CD14-positive monocyte (primary cell): ENCODE results near the gene LIMCH1. TPM values are rescaled to one million over a fixed set of nuclear protein-coding genes. Genes with fewer than 3 reads are reported as not detected.

Experiments used
- DNase-seq, 3 donors: peaks; one replicate each; pipeline ENCODE4 v3.0.0-alpha.2; 2011 to 2022
- H2AFZ ChIP-seq: 2 replicates; pipeline ENCODE4 v1.6.0; 2012; ENCODE audit warnings: mild to moderate bottlenecking, low read depth, low read length, inconsistent platforms; ENCODE audit not compliant: insufficient read depth, poor library complexity, severe bottlenecking
- H3K27ac ChIP-seq, 2 donors: 1 replicate in 1 of 2; 2 replicates in 1 of 2; pipeline ENCODE4 v1.5.1; 2012 to 2013; ENCODE audit warnings: low read length in 2 of 2, control low read depth in 1 of 2, inconsistent platforms in 1 of 2, low read depth in 1 of 2, mild to moderate bottlenecking in 1 of 2
- H3K27me3 ChIP-seq, 2 donors: one replicate each; pipeline versions ENCODE4 v1.6.0 to v1.6.1; 2011 to 2013; ENCODE audit warnings: low read length in 2 of 2; ENCODE audit not compliant: control insufficient read depth in 2 of 2, insufficient read depth in 2 of 2
- H3K36me3 ChIP-seq, 2 donors: replicated peaks in 1 of 2; 1 replicate in 1 of 2; 2 replicates in 1 of 2; pipeline versions ENCODE4 v1.5.1 to v1.6.1; 2012 to 2013; ENCODE audit warnings: low read length in 2 of 2, control low read depth in 1 of 2, inconsistent platforms in 1 of 2, mild to moderate bottlenecking in 1 of 2; ENCODE audit not compliant: insufficient read depth in 2 of 2, control insufficient read depth in 1 of 2
- H3K4me1 ChIP-seq, 2 donors: 1 replicate in 1 of 2; 2 replicates in 1 of 2; pipeline versions ENCODE4 v1.5.1 to v1.6.1; 2012 to 2013; ENCODE audit warnings: low read length in 2 of 2, control low read depth in 1 of 2, inconsistent platforms in 1 of 2, mild to moderate bottlenecking in 1 of 2, moderate library complexity in 1 of 2; ENCODE audit not compliant: insufficient read depth in 2 of 2, control insufficient read depth in 1 of 2
- H3K4me2 ChIP-seq: replicated peaks from 2 replicates; pipeline ENCODE3; 2012; ENCODE audit warnings: low read length, moderate library complexity, mild to moderate bottlenecking; ENCODE audit not compliant: poor library complexity, severe bottlenecking; ENCODE audit errors: extremely low read depth
- H3K4me3 ChIP-seq, 3 experiments: fragments of 200-600 bp in 1 of 3; sonication (generic) in 1 of 3; replicated peaks in 1 of 3; 1 replicate in 2 of 3; 2 replicates in 1 of 3; pipeline ENCODE4 v1.5.1; 2011 to 2013; ENCODE audit warnings: low read length in 3 of 3, mild to moderate bottlenecking in 3 of 3, control low read depth in 2 of 3, low read depth in 2 of 3, inconsistent platforms in 1 of 3, moderate library complexity in 1 of 3
- H3K79me2 ChIP-seq: 2 replicates; pipeline ENCODE4 v1.6.0; 2012; ENCODE audit warnings: mild to moderate bottlenecking, control low read depth, inconsistent platforms, low read length, moderate library complexity; ENCODE audit not compliant: insufficient read depth
- H3K9ac ChIP-seq: 2 replicates; pipeline ENCODE4 v1.6.0; 2017; ENCODE audit warnings: low read length, mild to moderate bottlenecking; ENCODE audit not compliant: insufficient read depth, poor library complexity, severe bottlenecking
- H3K9me3 ChIP-seq, 2 donors: replicated peaks in 1 of 2; 1 replicate in 1 of 2; 2 replicates in 1 of 2; pipeline versions ENCODE4 v1.5.1 to v1.6.1; 2012 to 2013; ENCODE audit warnings: low read length in 2 of 2, control low read depth in 1 of 2; ENCODE audit not compliant: control insufficient read depth in 1 of 2, insufficient read depth in 1 of 2
- H4K20me1 ChIP-seq: 2 replicates; pipeline ENCODE4 v1.6.0; 2012; ENCODE audit warnings: mild to moderate bottlenecking, low read length, control low read depth, moderate library complexity; ENCODE audit not compliant: insufficient read depth
- H3K27ac Mint-ChIP-seq, 7 donors: one replicate each; pipeline ENCODE4 v1.8.0; 2020; ENCODE audit warnings: mild to moderate bottlenecking in 7 of 7, mixed read lengths in 7 of 7, moderate library complexity in 6 of 7, inconsistent platforms in 2 of 7
- H3K27me3 Mint-ChIP-seq, 3 donors: one replicate each; pipeline ENCODE4 v1.8.0; 2021 to 2022; ENCODE audit warnings: low read depth in 3 of 3, mild to moderate bottlenecking in 3 of 3, mixed read lengths in 3 of 3, moderate library complexity in 3 of 3, inconsistent platforms in 1 of 3
- H3K36me3 Mint-ChIP-seq, 2 donors: one replicate each; pipeline ENCODE4 v1.8.0; 2020; ENCODE audit warnings: mixed read lengths in 2 of 2, inconsistent platforms in 1 of 2, mild to moderate bottlenecking in 1 of 2
- H3K4me1 Mint-ChIP-seq: one replicate; pipeline ENCODE4 v1.8.0; 2020; ENCODE audit warnings: mild to moderate bottlenecking, mixed read lengths
- H3K4me3 Mint-ChIP-seq, 2 donors: one replicate each; pipeline ENCODE4 v1.8.0; 2020; ENCODE audit warnings: mild to moderate bottlenecking in 2 of 2, mixed read lengths in 2 of 2, moderate library complexity in 1 of 2
- H3K9me3 Mint-ChIP-seq, 7 donors: one replicate each; pipeline ENCODE4 v1.8.0; 2020 to 2022; ENCODE audit warnings: mixed read lengths in 7 of 7, mild to moderate bottlenecking in 6 of 7, moderate library complexity in 6 of 7, inconsistent platforms in 2 of 7
- WGBS: methylation state at CpG from one replicate; pipeline ENCODE4 v1.1.5; 2013; ENCODE audit warnings: missing lambda C conversion rate; ENCODE audit not compliant: insufficient coverage; 5-methylcytosine and 5-hydroxymethylcytosine counted together
- intact Hi-C, 2 donors: fragments of 100-400 bp; cut with micrococcal nuclease; formaldehyde crosslinking; loops; one replicate each; pipeline versions ENCODE4 v1.15.0 to v1.15.1; 2023
- polyA plus RNA-seq, 3 donors: library from polyadenylated mRNA; depleted of rRNA in 1 of 3; unstranded in 2 of 3; stranded (reverse) in 1 of 3; fragments of 300-500 nt in 2 of 3; fragments of >200 nt in 1 of 3; fragmentation: Illumina TruSeq in 2 of 3; gene quantifications; 1 replicate in 2 of 3; 2 replicates in 1 of 3; pipeline ENCODE4 v1.2.3, GENCODE V29; 2012 to 2021
- TF ChIP-seq, protein P1 (sequence below): fragments of 200-600 bp; IDR thresholded peaks from one replicate; pipeline ENCODE4 v1.8.0; 2022; ENCODE audit warnings: antibody characterized with exemption, mild to moderate bottlenecking

LIMCH1 gene
- polyA plus RNA-seq, 3 donors, result 0.25 to 0.64 (median 0.32) TPM

DNA sequence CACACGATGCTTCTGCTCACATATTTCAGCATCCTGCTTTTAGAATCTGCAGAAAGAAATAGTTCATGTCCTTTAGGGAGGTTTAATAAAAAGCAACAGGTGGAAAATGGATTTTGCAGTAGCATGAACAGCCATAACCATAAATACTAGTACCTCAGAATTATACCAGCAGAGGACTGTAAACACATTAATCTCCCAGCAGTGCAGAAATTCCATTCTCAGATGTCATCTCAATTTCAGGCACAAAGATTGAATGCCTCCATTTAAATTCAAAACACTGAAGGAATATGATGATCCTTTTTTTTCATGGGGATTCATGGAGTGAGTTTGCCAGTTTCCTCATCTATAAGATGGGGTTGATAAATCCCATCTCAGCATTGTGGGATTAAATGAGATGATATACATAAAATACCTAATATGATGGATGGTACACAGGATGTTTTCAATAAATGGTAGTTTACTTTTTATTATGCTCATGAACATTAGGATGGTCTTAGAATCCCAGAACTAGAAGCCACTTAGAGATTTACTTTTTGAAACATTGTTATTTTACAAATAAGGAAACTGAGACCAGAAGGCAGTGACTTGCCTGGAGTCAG is 566 bp upstream of the LIMCH1 start:
- no peak for DNase-seq
- Mint-ChIP-seq H3K27me3 (peaks cover 3 to 4% (median 3%) of the 10 kb centered on the region in 3 donors), H3K4me1 (peaks cover 17% of the 10 kb centered on the region), H3K9me3 (no peaks in the 10 kb centered on the region), H3K36me3 (no peaks in the 10 kb centered on the region), H3K27ac (no peak overlapping the region), H3K4me3 (no peak overlapping the region)
- Histone ChIP-seq H3K4me1 (peaks cover 10 to 11% of the 10 kb centered on the region in 2 donors), H3K9ac (no peak overlapping the region), H4K20me1 (no peaks in the 10 kb centered on the region), H2AFZ (no peak overlapping the region), H3K4me3 (no peak overlapping the region), H3K9me3 (no peaks in the 10 kb centered on the region), H3K79me2 (no peaks in the 10 kb centered on the region), H3K36me3 (no peaks in the 10 kb centered on the region), H3K27me3 (no peaks in the 10 kb centered on the region), H3K4me2 (no peak overlapping the region), H3K27ac (no peak overlapping the region)
- TF ChIP-seq, protein P1, sequence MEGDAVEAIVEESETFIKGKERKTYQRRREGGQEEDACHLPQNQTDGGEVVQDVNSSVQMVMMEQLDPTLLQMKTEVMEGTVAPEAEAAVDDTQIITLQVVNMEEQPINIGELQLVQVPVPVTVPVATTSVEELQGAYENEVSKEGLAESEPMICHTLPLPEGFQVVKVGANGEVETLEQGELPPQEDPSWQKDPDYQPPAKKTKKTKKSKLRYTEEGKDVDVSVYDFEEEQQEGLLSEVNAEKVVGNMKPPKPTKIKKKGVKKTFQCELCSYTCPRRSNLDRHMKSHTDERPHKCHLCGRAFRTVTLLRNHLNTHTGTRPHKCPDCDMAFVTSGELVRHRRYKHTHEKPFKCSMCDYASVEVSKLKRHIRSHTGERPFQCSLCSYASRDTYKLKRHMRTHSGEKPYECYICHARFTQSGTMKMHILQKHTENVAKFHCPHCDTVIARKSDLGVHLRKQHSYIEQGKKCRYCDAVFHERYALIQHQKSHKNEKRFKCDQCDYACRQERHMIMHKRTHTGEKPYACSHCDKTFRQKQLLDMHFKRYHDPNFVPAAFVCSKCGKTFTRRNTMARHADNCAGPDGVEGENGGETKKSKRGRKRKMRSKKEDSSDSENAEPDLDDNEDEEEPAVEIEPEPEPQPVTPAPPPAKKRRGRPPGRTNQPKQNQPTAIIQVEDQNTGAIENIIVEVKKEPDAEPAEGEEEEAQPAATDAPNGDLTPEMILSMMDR, result no peak
- intact Hi-C loops, result no loop called here
- no CpG with 5 or more reads among the region's 1 CpG for whole genome bisulfite sequencing

DNA sequence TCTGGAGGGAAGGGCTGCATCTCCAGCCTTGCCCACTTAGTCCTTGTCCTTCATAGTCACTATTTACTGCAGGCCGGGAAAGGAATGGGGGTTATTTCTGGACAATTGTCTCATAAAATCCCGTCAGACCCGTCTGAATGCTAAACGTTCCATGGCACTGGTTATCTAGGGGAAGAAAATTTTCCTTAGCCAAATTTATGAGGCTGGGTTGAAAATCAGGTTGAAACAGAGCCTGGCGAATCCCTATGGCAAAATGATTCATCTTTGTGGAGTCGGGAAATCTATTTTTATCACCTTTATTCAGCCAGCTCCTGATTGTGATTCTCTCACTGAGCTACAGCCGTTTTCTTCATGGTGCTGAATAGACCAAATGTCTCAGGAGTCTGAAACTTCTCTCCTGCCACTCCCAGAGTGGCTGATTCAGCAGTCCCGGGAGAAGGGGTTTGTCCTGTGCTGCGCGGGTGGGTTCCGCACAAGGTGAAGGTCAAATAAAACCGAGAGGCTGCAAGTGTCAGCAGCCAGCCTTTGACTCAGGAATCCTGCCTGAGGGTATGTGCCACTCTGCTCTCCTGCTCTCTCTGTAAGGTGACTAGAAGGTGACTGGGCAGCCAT is 1.0 kb downstream of the LIMCH1 start:
- no peak overlapping the region for H2AFZ ChIP-seq
- DNase-seq, result no peak
- H3K27me3 ChIP-seq, result no peaks in the 10 kb centered on the region
- TF ChIP-seq, protein P1, result no peak
- H3K79me2 ChIP-seq, result no peaks in the 10 kb centered on the region
- no peaks in the 10 kb centered on the region for H3K9me3 Mint-ChIP-seq
- H3K9me3 ChIP-seq, result no peaks in the 10 kb centered on the region
- intact Hi-C loops, result no loop called here
- peaks cover 6% of the 10 kb centered on the region for H3K4me1 Mint-ChIP-seq
- no peak overlapping the region for H3K27ac Mint-ChIP-seq
- no peaks in the 10 kb centered on the region for H3K36me3 Mint-ChIP-seq
- no peaks in the 10 kb centered on the region for H3K36me3 ChIP-seq
- H3K27ac ChIP-seq, result no peak overlapping the region
- 93% methylated on average over 5 of the region's 12 CpGs for WGBS
- no peak overlapping the region for H3K4me3 Mint-ChIP-seq
- peaks cover 0 to 3% of the 10 kb centered on the region in 2 donors for H3K4me1 ChIP-seq
- no peak overlapping the region for H3K4me2 ChIP-seq
- no peaks in the 10 kb centered on the region for H4K20me1 ChIP-seq
- no peak overlapping the region for H3K9ac ChIP-seq
- no peak overlapping the region for H3K4me3 ChIP-seq
- peaks cover 3 to 4% (median 3%) of the 10 kb centered on the region in 3 donors for H3K27me3 Mint-ChIP-seq
